T-helper 2 cell treated with Interferon-gamma antibody and Interleukin-4, amounts not matched to agents 5 μg/mL and 100 μg/mL, for 36 hours (primary cell): ENCODE measurements around the gene GBP1.
"Not testable (repeated sequence)": the region's sequence is repeated elsewhere in the genome, so short reads cannot be mapped to it uniquely, and the experiment has no call there.

Source experiments
- DNase-seq: peaks from one replicate; pipeline ENCODE4 v3.0.0; 2021; ENCODE audit warnings: low spot score
- H3K27ac Mint-ChIP-seq: one replicate; pipeline ENCODE4 v1.8.0; 2021; ENCODE audit warnings: mild to moderate bottlenecking, mixed read lengths
- H3K27me3 Mint-ChIP-seq: one replicate; pipeline ENCODE4 v1.8.0; 2021; ENCODE audit warnings: low read depth, mixed read lengths
- H3K36me3 Mint-ChIP-seq: one replicate; pipeline ENCODE4 v1.8.0; 2021; ENCODE audit warnings: low read depth, mixed read lengths
- H3K4me1 Mint-ChIP-seq: one replicate; pipeline ENCODE4 v1.8.0; 2021; ENCODE audit warnings: low read depth, mixed read lengths
- H3K4me3 Mint-ChIP-seq: one replicate; pipeline ENCODE4 v1.8.0; 2022; ENCODE audit warnings: mild to moderate bottlenecking, moderate library complexity, mixed read lengths
- H3K9me3 Mint-ChIP-seq: one replicate; pipeline ENCODE4 v1.8.0; 2021; ENCODE audit warnings: mixed read lengths

Gene GBP1

GRCh38 chr1:89046318-89047183 lies 18.5 kb downstream of the GBP1 start:
- H3K4me3 Mint-ChIP-seq, H3K4me1 Mint-ChIP-seq, H3K27me3 Mint-ChIP-seq, H3K27ac Mint-ChIP-seq: not testable (repeated sequence)
- DNase-seq, result peak; percentile 43
- peaks cover 50% of the 10 kb centered on the region for H3K36me3 Mint-ChIP-seq
- peaks cover 17% of the 10 kb centered on the region for H3K9me3 Mint-ChIP-seq

- H3K9me3 Mint-ChIP-seq, result peaks cover 22% of the 10 kb centered on the region
Observed at GRCh38 chr1:89044970-89045721, 19.9 kb downstream of the GBP1 start.

GRCh38 chr1:89043940-89044339 lies 21.1 kb downstream of the GBP1 start:
- no peak for DNase-seq
- Mint-ChIP-seq H3K27me3 (peaks cover 14% of the 10 kb centered on the region), H3K36me3 (peaks cover 37% of the 10 kb centered on the region), H3K4me1 (peaks cover 28% of the 10 kb centered on the region), H3K27ac (no peak overlapping the region), H3K9me3 (peaks cover 24% of the 10 kb centered on the region), H3K4me3 (no peak overlapping the region)

More at GRCh38 chr1:89044970-89045721, 19.9 kb downstream of the GBP1 start:
- Mint-ChIP-seq H3K4me1 (peaks cover 18% of the 10 kb centered on the region), H3K27ac (no peak overlapping the region), H3K4me3 (no peak overlapping the region), H3K36me3 (peaks cover 44% of the 10 kb centered on the region), H3K27me3 (peaks cover 3% of the 10 kb centered on the region)
- DNase-seq, result no peak

- H3K9me3 Mint-ChIP-seq, result peaks cover 25% of the 10 kb centered on the region
- peaks cover 23% of the 10 kb centered on the region for H3K36me3 Mint-ChIP-seq
- H3K27me3 Mint-ChIP-seq, result peaks cover 24% of the 10 kb centered on the region
- H3K27ac Mint-ChIP-seq, result no peak overlapping the region
- no peak overlapping the region for H3K4me3 Mint-ChIP-seq
- H3K4me1 Mint-ChIP-seq, result peaks cover 25% of the 10 kb centered on the region
- no peak for DNase-seq
Observed at GRCh38 chr1:89042491-89042890, 22.5 kb downstream of the GBP1 start.

- peak overlapping the region; percentile 61 for H3K27ac Mint-ChIP-seq
- H3K27me3 Mint-ChIP-seq, result peaks cover 27% of the 10 kb centered on the region
- no peak for DNase-seq
- peak overlapping the region; percentile 30 for H3K4me3 Mint-ChIP-seq
- H3K4me1 Mint-ChIP-seq, result peaks cover 29% of the 10 kb centered on the region
- H3K36me3 Mint-ChIP-seq, result peaks cover 24% of the 10 kb centered on the region
- H3K9me3 Mint-ChIP-seq, result peaks cover 25% of the 10 kb centered on the region
Observed at GRCh38 chr1:89041721-89042120, 23.3 kb downstream of the GBP1 start.

- no peak for DNase-seq
- H3K4me1 Mint-ChIP-seq, result peaks cover 29% of the 10 kb centered on the region
- H3K27me3 Mint-ChIP-seq, result peaks cover 27% of the 10 kb centered on the region
- H3K36me3 Mint-ChIP-seq, result peaks cover 24% of the 10 kb centered on the region
- H3K9me3 Mint-ChIP-seq, result peaks cover 25% of the 10 kb centered on the region
- peak overlapping the region; percentile 30 for H3K4me3 Mint-ChIP-seq
- peak overlapping the region; percentile 61 for H3K27ac Mint-ChIP-seq
Observed at GRCh38 chr1:89041119-89041641, 23.8 kb downstream of the GBP1 start.

- H3K4me3 Mint-ChIP-seq, result peak overlapping the region; percentile 21
- peaks cover 29% of the 10 kb centered on the region for H3K4me1 Mint-ChIP-seq
- peaks cover 26% of the 10 kb centered on the region for H3K36me3 Mint-ChIP-seq
- H3K27me3 Mint-ChIP-seq, result peaks cover 27% of the 10 kb centered on the region
- DNase-seq, result no peak
- H3K27ac Mint-ChIP-seq, result no peak overlapping the region
- peaks cover 25% of the 10 kb centered on the region for H3K9me3 Mint-ChIP-seq
Observed at GRCh38 chr1:89040315-89040626, 24.7 kb downstream of the GBP1 start.

GRCh38 chr1:89037186-89037585 lies 27.8 kb downstream of the GBP1 start:
- peaks cover 35% of the 10 kb centered on the region for H3K4me1 Mint-ChIP-seq
- H3K27ac Mint-ChIP-seq, result no peak overlapping the region
- H3K9me3 Mint-ChIP-seq, result peaks cover 24% of the 10 kb centered on the region
- peaks cover 18% of the 10 kb centered on the region for H3K36me3 Mint-ChIP-seq
- peaks cover 27% of the 10 kb centered on the region for H3K27me3 Mint-ChIP-seq
- no peak for DNase-seq
- no peak overlapping the region for H3K4me3 Mint-ChIP-seq

GRCh38 chr1:89035080-89035479 lies 29.9 kb downstream of the GBP1 start:
- Mint-ChIP-seq H3K9me3 (peaks cover 34% of the 10 kb centered on the region), H3K27ac (no peak overlapping the region), H3K36me3 (peaks cover 28% of the 10 kb centered on the region), H3K4me1 (peaks cover 32% of the 10 kb centered on the region), H3K27me3 (peaks cover 27% of the 10 kb centered on the region), H3K4me3 (no peak overlapping the region)
- DNase-seq, result no peak

- Mint-ChIP-seq H3K27me3 (peaks cover 17% of the 10 kb centered on the region), H3K36me3 (peaks cover 35% of the 10 kb centered on the region), H3K9me3 (peaks cover 38% of the 10 kb centered on the region), H3K4me1 (peaks cover 33% of the 10 kb centered on the region)
- not testable (repeated sequence) for H3K27ac Mint-ChIP-seq, H3K4me3 Mint-ChIP-seq, DNase-seq
Observed at GRCh38 chr1:89034004-89034403, 31.0 kb downstream of the GBP1 start.

GRCh38 chr1:89029051-89029450 lies 36.0 kb downstream of the GBP1 start:
- Mint-ChIP-seq H3K36me3 (peaks cover 42% of the 10 kb centered on the region), H3K9me3 (peaks cover 49% of the 10 kb centered on the region), H3K4me3 (peak overlapping the region; percentile 51), H3K4me1 (peaks cover 33% of the 10 kb centered on the region), H3K27ac (peak overlapping the region; percentile 79)
- not testable (repeated sequence) for DNase-seq, H3K27me3 Mint-ChIP-seq

GRCh38 chr1:89025928-89026327 lies 39.1 kb downstream of the GBP1 start:
- Mint-ChIP-seq H3K4me1 (peaks cover 36% of the 10 kb centered on the region), H3K4me3 (no peak overlapping the region), H3K27ac (no peak overlapping the region), H3K27me3 (peaks cover 7% of the 10 kb centered on the region), H3K36me3 (peaks cover 37% of the 10 kb centered on the region), H3K9me3 (peaks cover 31% of the 10 kb centered on the region)
- no peak for DNase-seq

GRCh38 chr1:89023026-89023425 lies 42.0 kb downstream of the GBP1 start:
- no peak for DNase-seq
- H3K36me3 Mint-ChIP-seq, result peaks cover 43% of the 10 kb centered on the region
- peak overlapping the region; percentile 88 for H3K4me3 Mint-ChIP-seq

More at GRCh38 chr1:89023026-89023425, 42.0 kb downstream of the GBP1 start:
- H3K27me3 Mint-ChIP-seq, result peaks cover 3% of the 10 kb centered on the region
- peaks cover 15% of the 10 kb centered on the region for H3K9me3 Mint-ChIP-seq
- H3K4me1 Mint-ChIP-seq, result peaks cover 35% of the 10 kb centered on the region
- peak overlapping the region; percentile 84 for H3K27ac Mint-ChIP-seq
